SIG-M5 (cell line): ENCODE results near the gene ADCY1.
"Not testable (repeated sequence)": the region's sequence is repeated elsewhere in the genome, so short reads cannot be mapped to it uniquely, and the experiment has no call there.

Source experiments
- DNase-seq: peaks from one replicate; lab custom pipeline; 2025; lab: John Stamatoyannopoulos, UW

Gene ADCY1

DNA sequence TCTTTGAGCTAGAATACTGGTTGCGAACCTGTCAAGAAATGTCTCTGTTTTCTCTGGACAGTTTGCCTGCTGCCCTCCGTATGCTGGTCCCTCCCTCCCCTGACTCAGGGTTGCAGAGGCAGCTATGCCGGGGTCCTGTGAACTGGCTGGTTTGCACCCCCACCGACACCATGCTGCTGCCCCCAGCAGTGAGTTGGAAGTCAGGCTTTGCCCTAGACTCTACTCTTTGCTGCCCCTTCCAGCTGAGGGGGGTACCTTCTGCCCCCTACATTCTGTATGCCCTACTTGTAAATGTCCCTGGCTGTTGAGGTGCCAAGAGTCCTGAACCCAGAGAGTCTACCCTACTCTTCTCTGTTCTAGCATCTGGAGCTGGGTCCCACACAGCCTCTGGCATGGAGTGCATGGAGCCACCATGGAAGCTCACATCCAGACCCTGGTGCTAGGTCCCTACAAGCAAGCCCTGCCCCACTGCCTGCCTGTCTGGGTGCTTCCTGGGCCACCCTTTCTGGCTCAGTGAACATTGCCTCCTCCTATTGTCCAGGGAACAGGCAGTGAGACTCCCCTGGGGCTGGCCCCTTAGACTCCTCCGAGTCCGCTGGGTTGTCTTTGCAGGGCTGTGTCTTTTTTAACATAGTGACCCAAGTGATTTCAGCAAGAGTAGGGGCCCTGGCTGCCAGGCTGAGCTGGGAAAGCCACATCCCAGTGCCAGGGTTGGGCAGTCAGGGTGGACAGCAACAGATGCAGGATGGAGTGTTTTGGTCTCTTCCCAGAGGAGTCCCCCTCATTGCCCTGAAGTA is 138.9 kb downstream of the ADCY1 start:
- DNase-seq: no peak

DNA sequence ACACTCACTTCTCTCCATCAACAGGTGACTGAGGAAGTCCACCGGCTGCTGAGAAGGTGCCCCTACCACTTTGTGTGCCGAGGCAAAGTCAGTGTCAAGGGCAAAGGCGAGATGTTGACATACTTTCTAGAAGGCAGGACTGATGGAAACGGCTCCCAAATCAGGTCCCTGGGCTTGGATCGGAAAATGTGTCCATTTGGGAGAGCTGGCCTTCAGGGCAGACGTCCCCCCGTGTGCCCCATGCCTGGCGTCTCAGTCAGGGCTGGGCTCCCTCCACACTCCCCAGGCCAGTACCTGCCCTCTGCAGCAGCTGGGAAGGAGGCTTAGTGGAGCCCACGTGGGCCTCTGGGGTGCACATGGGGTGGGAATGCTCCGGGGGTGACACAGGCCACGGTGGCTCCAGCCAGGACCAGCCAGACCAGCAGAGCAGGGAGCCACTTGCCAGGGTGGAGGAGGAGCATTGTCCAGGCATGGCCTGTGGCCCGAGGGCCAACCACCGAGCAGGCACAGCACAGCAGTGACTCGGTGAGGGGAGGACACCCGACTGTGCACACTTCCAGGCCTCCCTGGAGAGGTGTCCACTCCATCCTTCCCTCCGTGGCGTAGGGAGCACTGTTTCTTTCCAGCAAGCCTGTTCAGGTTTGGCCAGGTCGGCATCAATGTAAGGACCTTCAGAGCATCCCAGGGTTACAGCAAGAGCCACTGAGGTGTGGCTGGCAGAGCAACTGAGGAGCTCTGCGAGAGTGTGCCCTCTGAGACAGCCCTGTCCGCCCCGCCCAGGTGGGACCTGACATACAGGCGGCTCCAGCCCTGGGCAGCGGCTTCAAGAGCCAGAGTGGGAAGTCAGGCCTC is 139.7 kb downstream of the ADCY1 start:
- no peak for DNase-seq

DNA sequence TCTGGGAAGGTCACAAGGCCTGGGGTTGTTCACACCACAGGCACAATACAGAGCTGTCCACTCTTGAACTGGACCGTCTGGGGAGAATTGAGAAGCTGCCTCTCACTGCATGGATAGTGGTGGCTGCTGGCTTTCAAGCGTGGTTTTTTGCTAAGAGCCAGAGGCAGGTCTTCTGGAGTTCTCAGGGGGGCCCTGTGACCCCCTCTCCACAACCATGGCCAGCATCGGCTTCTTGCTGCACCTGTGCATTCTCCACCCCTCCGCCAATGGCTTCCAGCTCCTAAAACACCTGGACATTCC is 140.3 kb downstream of the ADCY1 start:
- no peak for DNase-seq

GRCh38 chr7:45715471-45716352 is 141.5 kb downstream of the ADCY1 start:
- DNase-seq: no peak

- DNase-seq: no peak
Observed at GRCh38 chr7:45716380-45717203, 142.4 kb downstream of the ADCY1 start.

DNA sequence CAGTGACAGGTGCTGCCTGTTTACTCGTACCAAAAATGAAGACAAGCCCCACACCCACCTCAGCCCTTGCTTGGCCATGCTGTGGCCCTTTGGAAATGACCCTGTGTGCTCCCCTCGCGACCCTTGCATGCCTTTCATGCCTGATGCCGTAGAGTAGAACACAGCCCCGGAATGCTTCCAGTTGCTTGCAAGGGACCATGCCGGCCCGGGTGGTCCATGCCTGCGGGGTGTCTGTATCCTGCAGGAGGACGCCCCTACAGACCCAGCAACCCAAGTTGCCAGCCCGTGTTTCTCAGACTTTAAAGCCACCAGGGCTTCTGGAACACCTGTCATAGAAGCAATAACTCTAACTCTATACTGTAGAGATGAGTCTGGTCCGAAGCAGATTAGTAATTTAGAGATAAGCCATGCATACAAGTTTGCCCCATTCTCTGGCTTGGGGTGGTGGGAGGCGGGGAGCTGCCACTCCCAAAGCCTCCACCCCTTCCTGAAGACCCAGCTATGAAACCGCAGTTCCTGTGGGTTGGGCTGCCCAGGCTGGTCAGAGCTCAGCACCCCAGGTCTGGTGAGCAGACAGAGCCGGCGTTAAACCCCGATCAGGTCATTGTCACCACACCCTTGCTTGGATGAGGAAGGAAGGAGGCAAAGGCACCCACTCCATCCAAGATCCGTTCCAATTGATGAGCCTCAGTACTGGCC is 143.5 kb downstream of the ADCY1 start:
- DNase-seq: no peak

GRCh38 chr7:45718464-45719330 is 144.5 kb downstream of the ADCY1 start:
- no peak for DNase-seq

GRCh38 chr7:45720989-45721388 is 146.8 kb downstream of the ADCY1 start:
- DNase-seq: no peak

- DNase-seq: no peak
Observed at GRCh38 chr7:45721686-45722598, 147.8 kb downstream of the ADCY1 start.

- not testable (repeated sequence) for DNase-seq
Observed at GRCh38 chr7:45725231-45725630, 151.1 kb downstream of the ADCY1 start.

- DNase-seq: no peak
Observed at GRCh38 chr7:45726883-45727282, 152.7 kb downstream of the ADCY1 start.

DNA sequence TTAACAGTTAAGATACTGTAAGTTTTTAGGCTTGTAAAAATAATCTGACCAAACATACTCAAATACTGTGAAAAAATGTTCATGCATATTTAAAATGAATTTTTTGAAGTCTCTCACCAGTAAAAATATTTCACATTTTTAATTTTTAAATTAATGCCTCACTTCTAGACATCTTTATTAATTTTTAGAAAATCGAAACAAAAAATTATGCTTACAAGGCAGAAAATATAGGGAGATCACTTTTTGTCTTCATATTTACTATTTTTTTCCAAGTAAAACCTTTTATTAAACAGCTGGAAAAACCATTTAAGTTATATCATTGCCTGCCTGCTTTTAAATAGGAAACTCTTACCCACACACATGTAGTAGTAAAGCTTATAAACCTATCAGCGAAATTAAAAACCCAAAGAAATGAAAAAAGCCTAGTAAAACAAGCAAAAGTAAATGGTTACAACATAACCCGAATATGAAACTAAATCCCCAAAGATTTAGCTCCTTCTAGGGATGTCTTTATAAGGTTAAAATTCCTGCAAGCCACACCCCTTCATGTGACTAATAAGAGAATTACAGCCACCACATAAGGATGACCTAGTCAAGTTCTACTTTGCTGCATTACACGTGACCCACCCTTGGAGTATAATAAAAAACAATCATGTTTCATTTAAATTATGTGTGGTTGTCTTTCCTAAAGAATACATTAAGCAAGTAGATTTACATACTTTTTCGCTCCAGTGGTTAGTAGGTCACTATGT is 157.7 kb downstream of the ADCY1 start:
- DNase-seq: not testable (repeated sequence)

- not testable (repeated sequence) for DNase-seq
Observed at GRCh38 chr7:45738920-45739319, 164.8 kb downstream of the ADCY1 start.

GRCh38 chr7:45740573-45740972 is 166.4 kb downstream of the ADCY1 start:
- DNase-seq: not testable (repeated sequence)

- DNase-seq: not testable (repeated sequence)
Observed at GRCh38 chr7:45748976-45749375, 174.8 kb downstream of the ADCY1 start.

DNA sequence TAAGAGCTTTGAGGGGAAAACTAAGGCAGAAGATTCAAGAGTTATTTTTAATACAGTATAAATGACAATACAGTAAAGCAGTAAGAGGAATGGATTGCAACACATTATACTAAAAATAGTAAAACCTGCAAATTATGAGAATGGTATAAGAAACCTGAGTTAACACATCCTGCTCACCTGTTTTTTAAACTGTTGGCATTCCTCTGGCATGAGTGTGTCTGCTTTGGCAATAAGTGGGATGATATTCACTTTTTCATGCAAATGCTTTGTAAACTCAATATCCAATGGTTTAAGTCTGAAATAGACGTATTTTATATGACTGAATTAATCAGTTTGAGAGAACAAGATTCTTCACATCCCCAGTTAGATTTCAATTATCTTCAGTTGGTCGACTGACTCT is 177.2 kb downstream of the ADCY1 start:
- not testable (repeated sequence) for DNase-seq

GRCh38 chr7:45756333-45756732 is 182.2 kb downstream of the ADCY1 start:
- not testable (repeated sequence) for DNase-seq

- DNase-seq: not testable (repeated sequence)
Observed at GRCh38 chr7:45756757-45757156, 182.6 kb downstream of the ADCY1 start.
